Endothelial cell of umbilical vein (primary cell): Measurements from ENCODE around the gene GRIA4. TPM values are rescaled to one million over a fixed set of nuclear protein-coding genes. Genes with fewer than 3 reads are reported as not detected.

Experiments used
- Bru-seq: library from RNA; stranded (reverse); fragments of 400-500 nt; gene quantifications from one replicate; lab custom pipeline; 2021; lab: Mats Ljungman, UMichigan
- BruChase-seq, 2 experiments: library from RNA; stranded (reverse); fragments of 400-500 nt; gene quantifications; one replicate each; lab custom pipeline; 2021; lab: Mats Ljungman, UMichigan
- BruUV-seq: library from RNA; stranded (reverse); fragments of 400-500 nt; replicated peaks from 2 replicates; lab custom pipeline; 2021; lab: Mats Ljungman, UMichigan
- CTCF ChIA-PET: fragments of 300-600, 350-600 bp; sonication (Branson Sonifier 250); formaldehyde crosslinking; loops from one replicate; lab custom pipeline; 2021; ENCODE audit warnings: antibody characterized with exemption, inconsistent platforms; lab: Charles Lee
- POLR2A ChIA-PET: fragments of 300-600, 350-600 bp; sonication (Branson Sonifier 250); formaldehyde crosslinking; loops from one replicate; lab custom pipeline; 2021; ENCODE audit warnings: antibody characterized with exemption, inconsistent platforms; lab: Charles Lee
- DNase-seq: peaks from one replicate; pipeline ENCODE4 v3.0.0-alpha.2; 2011; ENCODE audit warnings: low read depth, low spot score
- FAIRE-seq: peaks from 2 replicates; lab custom pipeline; 2011; peaks lifted over from hg19 to GRCh38; lab: Jason Lieb, UNC
- H2AFZ ChIP-seq: 2 replicates; pipeline ENCODE4 v1.6.0; 2012; ENCODE audit warnings: low read depth, low read length, control low read depth, inconsistent platforms
- H3K27ac ChIP-seq: 2 replicates; pipeline ENCODE4 v1.5.1; 2011; ENCODE audit warnings: low read depth, mild to moderate bottlenecking, control low read depth, low read length, moderate library complexity; ENCODE audit not compliant: insufficient read depth
- H3K27me3 ChIP-seq, 2 experiments: 2 replicates each; pipeline versions ENCODE4 v1.6.0 to v1.6.1; 2011; ENCODE audit warnings: low read length in 2 of 2, mixed read lengths in 1 of 2; ENCODE audit not compliant: control insufficient read depth in 2 of 2, insufficient read depth in 2 of 2
- H3K36me3 ChIP-seq, 2 experiments: 2 replicates in 1 of 2; 3 replicates in 1 of 2; pipeline ENCODE4 v1.5.1; 2011; ENCODE audit warnings: low read length in 2 of 2, mild to moderate bottlenecking in 1 of 2, moderate library complexity in 1 of 2; ENCODE audit not compliant: control insufficient read depth in 2 of 2, insufficient read depth in 2 of 2; ENCODE audit errors: extremely low read depth in 1 of 2
- H3K4me1 ChIP-seq: 3 replicates; pipeline ENCODE4 v1.5.1; 2011; ENCODE audit warnings: mild to moderate bottlenecking, low read length; ENCODE audit not compliant: control insufficient read depth, insufficient read depth; ENCODE audit errors: extremely low read depth
- H3K4me2 ChIP-seq: 2 replicates; pipeline ENCODE4 v1.6.1; 2011; ENCODE audit warnings: low read length, control low read depth, mixed read lengths; ENCODE audit not compliant: insufficient read depth
- H3K4me3 ChIP-seq, 3 experiments: fragments of 200-600 bp in 1 of 3; sonication (generic), shearing (Covaris generic) in 1 of 3; replicated peaks in 1 of 3; 2 replicates each; pipeline ENCODE4 v1.5.1; 2011 to 2016; ENCODE audit warnings: control low read depth in 3 of 3, low read length in 3 of 3, mild to moderate bottlenecking in 2 of 3, inconsistent platforms in 1 of 3, low read depth in 1 of 3, moderate library complexity in 1 of 3; ENCODE audit not compliant: insufficient read depth in 1 of 3
- H3K79me2 ChIP-seq: 2 replicates; pipeline ENCODE4 v1.6.0; 2012; ENCODE audit warnings: low read length, inconsistent platforms; ENCODE audit not compliant: control insufficient read depth, insufficient read depth
- H3K9ac ChIP-seq: replicated peaks from 2 replicates; pipeline ENCODE3; 2011; ENCODE audit warnings: low read length, control low read depth; ENCODE audit not compliant: insufficient read depth; ENCODE audit errors: extremely low read depth
- H3K9me1 ChIP-seq: replicated peaks from 3 replicates; pipeline ENCODE4 v1.6.0; 2011; ENCODE audit warnings: mild to moderate bottlenecking, low read length; ENCODE audit not compliant: control insufficient read depth, insufficient read depth; ENCODE audit errors: extremely low read depth
- H3K9me3 ChIP-seq: replicated peaks from 2 replicates; pipeline ENCODE4 v1.5.1; 2012; ENCODE audit warnings: low read length, inconsistent platforms; ENCODE audit not compliant: control insufficient read depth, insufficient read depth
- H4K20me1 ChIP-seq: replicated peaks from 2 replicates; pipeline ENCODE3; 2011; ENCODE audit warnings: mild to moderate bottlenecking, low read length; ENCODE audit not compliant: control insufficient read depth, insufficient read depth; ENCODE audit errors: extremely low read depth
- CTCF ChIP-seq, 2 donors: IDR thresholded peaks; 1 replicate in 1 of 2; 2 replicates in 1 of 2; pipeline ENCODE4 v1.5.1; 2011; ENCODE audit warnings: low read length in 2 of 2, mild to moderate bottlenecking in 2 of 2, moderate library complexity in 2 of 2, control low read depth in 1 of 2, inconsistent platforms in 1 of 2, low read depth in 1 of 2; ENCODE audit not compliant: insufficient read depth in 1 of 2; ENCODE audit errors: extremely low read depth in 1 of 2
- EZH2 ChIP-seq: IDR thresholded peaks from 2 replicates; pipeline ENCODE4 v1.6.1; 2012; ENCODE audit warnings: borderline replicate concordance, low read depth, mild to moderate bottlenecking, moderate library complexity, low read length, inconsistent platforms; ENCODE audit not compliant: severe bottlenecking
- dilution Hi-C: fragments of 300-500 bp; cut with MboI; formaldehyde crosslinking; loops from one replicate; pipeline ENCODE4 v1.15.0; 2019; ENCODE audit warnings: low sequenced_read_pairs; ENCODE audit not compliant: extremely low pct_ligation_motif_present
- intact Hi-C: fragments of 100-400 bp; cut with micrococcal nuclease; formaldehyde crosslinking; loops from one replicate; pipeline ENCODE4 v1.10.0; 2022
- long read RNA-seq: library from polyadenylated mRNA; stranded (forward); transcript quantifications from one replicate; pipeline ENCODE4 v2.0.0, GENCODE V29; 2021
- polyA minus RNA-seq, 3 experiments: library from RNA; depleted of rRNA, polyadenylated mRNA; stranded (reverse); fragments of >200 nt; gene quantifications; 1 replicate in 1 of 3; 2 replicates in 2 of 3; pipeline ENCODE4 v1.2.3, GENCODE V29; 2011
- polyA plus RNA-seq, 4 experiments: library from polyadenylated mRNA; depleted of rRNA in 3 of 4; stranded (reverse) in 3 of 4; unstranded in 1 of 4; fragments of >200 nt; gene quantifications; 2 replicates each; pipeline versions ENCODE4 v1.2.1 to v1.2.3, GENCODE V29; 2011 to 2012; ENCODE audit warnings: missing spikeins in 1 of 4
- total RNA-seq: library from RNA; stranded (reverse); gene quantifications from 2 replicates; pipeline ENCODE4 v1.2.3, GENCODE V29; 2021

The GRIA4 gene
- total RNA-seq = not detected in 2 replicates
- polyA plus RNA-seq = not detected in 2 replicates
- not detected in 2 replicates for polyA plus RNA-seq (2011; cell fraction: cytosol; rRNA removed)
- polyA plus RNA-seq (2011; cell fraction: nucleus; rRNA removed) = not detected in 2 replicates
- polyA plus RNA-seq (2012) = not detected in 2 replicates
- polyA minus RNA-seq = not detected in 2 replicates
- not detected for polyA minus RNA-seq (2011; cell fraction: cytosol; rRNA and poly(A)+ RNA removed)
- not detected in 2 replicates for polyA minus RNA-seq (2011; cell fraction: nucleus; rRNA and poly(A)+ RNA removed)
- Bru-seq, nascent RNA = percentile 1 among the genes with signal in this experiment
- BruChase-seq, experiment 1, labeled RNA remaining after a 6-hour chase = percentile 0 among the genes with signal in this experiment
- BruChase-seq, experiment 2, labeled RNA remaining after a 2-hour chase = percentile 1 among the genes with signal in this experiment
- long read RNA-seq = 0 reads

GRCh38 chr11:105609832-105610781 lies at the start of gene GRIA4:
TSS of gene GRIA4 (plus strand) at chr11:105610073. CDS start at chr11:105610998, 925 bp downstream.
- Histone ChIP-seq H3K4me3 (peak within 1 kb of the TSS; percentile 32 to 66 (median 41)), H4K20me1 (no peaks in the 10 kb centered on the region), H3K9me1 (no peaks in the 10 kb centered on the region), H3K4me1 (peaks cover 17% of the 10 kb centered on the region), H3K36me3 (no peaks in the 10 kb centered on the region), H3K9ac (no peak within 1 kb of the TSS), H3K4me2 (peak within 1 kb of the TSS; percentile 94), H3K27me3 (peaks cover 28 to 30% of the 10 kb centered on the region in 2 experiments), H2AFZ (peak within 1 kb of the TSS; percentile 79), H3K79me2 (no peaks in the 10 kb centered on the region), H3K27ac (no peak within 1 kb of the TSS), H3K9me3 (no peaks in the 10 kb centered on the region)
- intact Hi-C loops = loop anchor here (2.0 to 10.0 kb wide), 2 partner anchors 21 to 365 kb away; no protein-coding TSS in a partner anchor
- ChIA-PET POLR2A (no interaction called here), CTCF (interaction anchor here (2.0 kb wide), 1 partner anchor 253 kb away, joined by 7 read pairs; no protein-coding TSS in a partner anchor)
- dilution Hi-C loops = no loop called here
- no TSS peak for BruUV-seq
- DNase-seq (peak; percentile 29), FAIRE-seq (peak; percentile 73)
- peak; percentile 53 for TF ChIP-seq EZH2
- TF ChIP-seq CTCF (IDR thresholded peaks at IDR 0.05; ENCODE audit: extremely low read depth in 1 of 2, insufficient read depth in 1 of 2, low read depth in 1 of 2, low read length in 2 of 2) = no peak
